Measurements from ENCODE around the gene CXCL16. TPM values are rescaled to one million over a fixed set of nuclear protein-coding genes. Genes with fewer than 3 reads are reported as not detected.

The CXCL16 gene
- total RNA-seq, 1 experiment from 2014 or later: 44.8 TPM

- no peak overlapping the region for H2AFZ ChIP-seq (ENCODE audit: low read depth, low read length, poor library complexity, severe bottlenecking)
- no peak for TF ChIP-seq SP1 (IDR thresholded peaks at IDR 0.05; ENCODE audit: low read depth)
- TF ChIP-seq SRF (IDR thresholded peaks at IDR 0.05; ENCODE audit: low read depth): no peak
- TF ChIP-seq CBX3 (IDR thresholded peaks at IDR 0.05; ENCODE audit: low read depth): no peak
- TF ChIP-seq, protein P1, sequence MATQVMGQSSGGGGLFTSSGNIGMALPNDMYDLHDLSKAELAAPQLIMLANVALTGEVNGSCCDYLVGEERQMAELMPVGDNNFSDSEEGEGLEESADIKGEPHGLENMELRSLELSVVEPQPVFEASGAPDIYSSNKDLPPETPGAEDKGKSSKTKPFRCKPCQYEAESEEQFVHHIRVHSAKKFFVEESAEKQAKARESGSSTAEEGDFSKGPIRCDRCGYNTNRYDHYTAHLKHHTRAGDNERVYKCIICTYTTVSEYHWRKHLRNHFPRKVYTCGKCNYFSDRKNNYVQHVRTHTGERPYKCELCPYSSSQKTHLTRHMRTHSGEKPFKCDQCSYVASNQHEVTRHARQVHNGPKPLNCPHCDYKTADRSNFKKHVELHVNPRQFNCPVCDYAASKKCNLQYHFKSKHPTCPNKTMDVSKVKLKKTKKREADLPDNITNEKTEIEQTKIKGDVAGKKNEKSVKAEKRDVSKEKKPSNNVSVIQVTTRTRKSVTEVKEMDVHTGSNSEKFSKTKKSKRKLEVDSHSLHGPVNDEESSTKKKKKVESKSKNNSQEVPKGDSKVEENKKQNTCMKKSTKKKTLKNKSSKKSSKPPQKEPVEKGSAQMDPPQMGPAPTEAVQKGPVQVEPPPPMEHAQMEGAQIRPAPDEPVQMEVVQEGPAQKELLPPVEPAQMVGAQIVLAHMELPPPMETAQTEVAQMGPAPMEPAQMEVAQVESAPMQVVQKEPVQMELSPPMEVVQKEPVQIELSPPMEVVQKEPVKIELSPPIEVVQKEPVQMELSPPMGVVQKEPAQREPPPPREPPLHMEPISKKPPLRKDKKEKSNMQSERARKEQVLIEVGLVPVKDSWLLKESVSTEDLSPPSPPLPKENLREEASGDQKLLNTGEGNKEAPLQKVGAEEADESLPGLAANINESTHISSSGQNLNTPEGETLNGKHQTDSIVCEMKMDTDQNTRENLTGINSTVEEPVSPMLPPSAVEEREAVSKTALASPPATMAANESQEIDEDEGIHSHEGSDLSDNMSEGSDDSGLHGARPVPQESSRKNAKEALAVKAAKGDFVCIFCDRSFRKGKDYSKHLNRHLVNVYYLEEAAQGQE (IDR thresholded peaks at IDR 0.05; ENCODE audit: low read depth): no peak
- no peak for TF ChIP-seq POLR2AphosphoS5 (IDR thresholded peaks at IDR 0.05; ENCODE audit: low read depth, low read length)
- no peak for TF ChIP-seq ELF1 (IDR thresholded peaks at IDR 0.05; ENCODE audit: borderline replicate concordance, low read depth)
- TF ChIP-seq SIN3A (IDR thresholded peaks at IDR 0.05; ENCODE audit: low read depth): no peak
- TF ChIP-seq CEBPB (IDR thresholded peaks at IDR 0.05; ENCODE audit: low read depth): no peak
- H3K9ac ChIP-seq (ENCODE audit: low read length): no peak overlapping the region
- H3K79me2 ChIP-seq (ENCODE audit: insufficient read depth, low read length): no peaks in the 10 kb centered on the region
- H3K27ac ChIP-seq (ENCODE audit: low read depth, low read length): no peak overlapping the region
- H3K4me3 ChIP-seq (replicated peaks in 1 of 2; ENCODE audit: low read depth in 1 of 2, low read length in 2 of 2): no peak overlapping the region
- POLR2A ChIA-PET: no interaction called here
- no TSS peak for BruUV-seq (replicated peaks)
- intact Hi-C loops (cut with micrococcal nuclease): no loop called here
- H3K4me2 ChIP-seq (ENCODE audit: low read length): no peak overlapping the region
- no peaks in the 10 kb centered on the region for H3K9me2 ChIP-seq (ENCODE audit: insufficient read depth)
- no peaks in the 10 kb centered on the region for H4K20me1 ChIP-seq (ENCODE audit: insufficient read depth)
- RAD21 ChIA-PET (ENCODE audit: low non-redundant PET in 1 of 2, low total read pairs in 2 of 2, uncharacterized antibody in 2 of 2, unreplicated experiment in 2 of 2): no interaction called here
- no peaks in the 10 kb centered on the region for H3K9me3 ChIP-seq (ENCODE audit: control insufficient read depth in 1 of 2, insufficient read depth in 1 of 2, low read depth in 1 of 2, low read length in 2 of 2)
- H3K4me1 ChIP-seq (ENCODE audit: control insufficient read depth in 1 of 2, insufficient read depth in 2 of 2, low read length in 2 of 2): no peaks in the 10 kb centered on the region
- DNase-seq (ENCODE audit: low read depth, low spot score): no peak
- CTCF ChIA-PET: interaction anchor here (3.3 kb wide), 1 partner anchor 8 kb away, joined by 19 read pairs; the partner anchor contains the start of gene GLTPD2
- H3K36me3 ChIP-seq (ENCODE audit: control insufficient read depth in 1 of 2, insufficient read depth in 2 of 2, low read length in 2 of 2): no peaks in the 10 kb centered on the region
- no peak for ATAC-seq
- H3K27me3 ChIP-seq (ENCODE audit: insufficient read depth, low read length): no peaks in the 10 kb centered on the region
Measured at GRCh38 chr17:4780325-4780955, 40.7 kb upstream of the CXCL16 start.
